Epidermal melanocyte (primary cell): ENCODE measurements around the gene GCDH.
A peak's percentile ranks its signal among the peaks of the same experiment; 100 is the strongest.
"Not testable (repeated sequence)": the region's sequence is repeated elsewhere in the genome, so short reads cannot be mapped to it uniquely, and the experiment has no call there.

ENCODE experiments used
- DNase-seq: peaks from one replicate; pipeline ENCODE4 v3.0.0; 2011; ENCODE audit warnings: low spot score; ENCODE audit not compliant: insufficient read length

The GCDH gene

DNA sequence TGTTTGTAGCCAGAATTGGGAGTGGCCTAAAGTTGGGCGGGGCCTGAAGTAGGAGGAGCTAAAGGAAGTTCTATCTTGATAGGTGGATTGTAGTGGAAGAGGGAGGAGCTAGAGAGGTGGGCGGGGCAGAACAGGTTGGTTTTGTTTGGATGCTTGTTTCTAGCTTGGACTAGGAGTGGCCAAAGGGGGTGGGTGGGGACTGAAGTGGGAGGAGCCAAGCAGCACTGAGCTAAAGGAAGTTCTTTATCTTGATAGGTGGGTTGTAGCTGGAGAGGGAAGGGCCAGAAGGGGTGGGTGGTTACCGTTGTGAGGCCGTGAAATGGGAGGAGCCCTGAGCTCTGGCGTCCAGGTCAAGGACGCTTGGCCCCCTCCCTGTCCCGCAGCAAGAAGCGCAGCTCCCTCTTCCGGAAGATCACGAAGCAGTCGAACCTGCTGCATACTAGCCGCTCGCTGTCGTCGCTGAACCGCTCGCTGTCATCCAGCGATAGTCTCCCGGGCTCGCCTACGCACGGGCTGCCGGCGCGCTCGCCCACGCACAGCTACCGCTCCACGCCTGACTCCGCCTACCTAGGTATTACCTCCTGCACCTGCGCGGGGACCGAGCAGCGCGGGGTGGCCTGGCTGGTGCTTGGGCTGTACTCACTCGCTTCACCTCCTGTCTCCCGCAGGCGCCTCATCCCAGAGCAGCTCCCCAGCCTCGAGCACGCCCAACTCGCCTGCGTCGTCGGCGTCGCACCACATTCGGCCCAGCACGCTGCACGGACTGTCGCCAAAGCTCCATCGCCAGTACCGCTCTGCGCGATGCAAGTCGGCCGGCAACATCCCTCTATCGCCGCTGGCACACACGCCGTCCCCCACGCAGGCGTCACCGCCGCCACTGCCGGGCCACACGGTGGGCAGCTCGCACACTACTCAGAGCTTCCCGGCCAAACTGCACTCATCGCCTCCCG, 17.7 kb upstream of the GCDH start:
- DNase-seq = peak; percentile 43

GRCh38 chr19:12873891-12874745, 16.8 kb upstream of the GCDH start:
- DNase-seq = no peak

GRCh38 chr19:12875086-12875485, 15.9 kb upstream of the GCDH start:
- DNase-seq = no peak

- DNase-seq = peak; percentile 24
These were observed 10.3 kb upstream of the GCDH start for GRCh38 chr19:12880551-12881171.

- DNase-seq = peak; percentile 99
These were observed 9.7 kb upstream of the GCDH start, which contains the start of gene DNASE2 for GRCh38 chr19:12881172-12881808. DNASE2 (minus strand) TSS chr19:12881449; CDS start chr19:12881375, 74 bp downstream.

- no peak for DNase-seq
These were observed 8.4 kb upstream of the GCDH start for GRCh38 chr19:12882589-12882988.

DNA sequence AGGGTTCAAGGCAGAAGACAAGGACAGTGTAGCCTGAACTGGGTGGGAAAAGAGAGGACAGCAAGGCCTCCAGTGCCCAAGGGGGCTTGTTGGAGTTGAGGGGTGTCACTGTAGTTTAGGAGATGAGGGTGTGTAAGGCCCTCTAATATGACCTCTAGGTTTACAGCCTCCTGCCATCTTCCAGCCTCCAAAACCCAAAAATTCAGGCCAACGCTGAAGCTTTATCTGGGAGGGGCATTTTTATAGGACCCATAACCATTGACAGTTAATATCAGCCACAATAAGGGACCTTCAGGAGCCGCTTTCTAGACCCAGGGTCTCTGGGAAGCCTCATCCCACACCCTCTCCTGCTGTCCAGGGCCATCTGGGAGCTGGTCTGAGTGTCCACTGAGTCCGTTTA, 6.8 kb upstream of the GCDH start:
- no peak for DNase-seq

DNA sequence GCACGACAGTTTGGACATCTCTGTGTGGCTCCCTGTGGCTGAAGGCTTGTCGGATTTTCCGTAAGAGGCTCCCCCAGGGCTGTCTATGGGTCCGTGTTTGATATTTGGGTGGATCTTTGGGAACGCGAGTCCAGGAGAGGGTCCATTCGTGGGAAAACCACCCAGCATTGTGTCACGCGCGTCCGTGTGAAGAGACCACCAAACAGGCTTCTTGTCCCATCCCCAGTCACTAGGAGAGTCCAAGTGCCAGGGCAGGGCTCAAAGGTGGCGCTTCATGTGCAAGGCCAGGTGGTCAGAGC, 6.4 kb upstream of the GCDH start:
- no peak for DNase-seq

DNA sequence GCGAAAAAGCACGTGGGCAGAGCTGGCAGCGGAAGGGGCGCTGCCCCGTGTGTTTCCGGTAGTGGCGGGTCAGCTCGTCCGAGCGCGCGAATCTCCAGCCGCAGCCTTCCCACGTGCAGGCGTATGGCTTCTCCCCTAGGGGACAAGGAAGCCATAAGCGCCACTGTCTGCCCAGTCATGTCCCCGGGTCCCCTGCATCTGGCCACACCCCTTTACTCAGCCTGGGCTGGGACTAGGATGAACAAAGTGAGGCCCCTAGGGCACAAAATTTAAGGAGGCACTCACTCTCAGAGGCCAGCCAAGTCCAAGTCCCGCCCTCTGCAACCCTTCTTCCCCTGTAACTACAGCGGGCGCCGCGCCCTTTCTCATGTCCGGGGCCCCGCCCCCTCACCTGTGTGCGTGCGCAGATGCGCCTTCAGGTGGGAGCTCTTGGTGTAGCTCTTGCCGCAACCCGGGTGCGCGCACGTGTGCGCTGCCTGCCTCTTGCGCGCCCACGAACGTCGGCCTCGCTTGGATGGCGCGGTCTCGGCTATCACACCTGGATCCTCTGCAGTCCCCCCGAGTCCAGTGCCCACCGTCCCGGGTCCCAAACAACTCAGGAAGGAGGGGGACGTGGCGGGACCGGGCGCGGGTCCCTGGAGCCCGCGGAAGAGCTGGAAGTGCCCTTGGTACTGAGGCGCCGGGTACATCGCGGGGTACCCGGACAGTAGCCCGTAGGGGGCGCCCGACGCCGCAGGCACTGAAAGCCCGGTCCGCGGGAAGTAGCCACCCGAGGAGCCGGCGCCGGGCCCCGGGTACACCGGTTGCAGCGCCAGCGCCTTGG, 5.8 kb upstream of the GCDH start:
- DNase-seq = no peak

GRCh38 chr19:12885749-12886650, 5.0 kb upstream of the GCDH start:
- DNase-seq = no peak

- no peak for DNase-seq
These were observed 4.3 kb upstream of the GCDH start for GRCh38 chr19:12886651-12886968.

DNA sequence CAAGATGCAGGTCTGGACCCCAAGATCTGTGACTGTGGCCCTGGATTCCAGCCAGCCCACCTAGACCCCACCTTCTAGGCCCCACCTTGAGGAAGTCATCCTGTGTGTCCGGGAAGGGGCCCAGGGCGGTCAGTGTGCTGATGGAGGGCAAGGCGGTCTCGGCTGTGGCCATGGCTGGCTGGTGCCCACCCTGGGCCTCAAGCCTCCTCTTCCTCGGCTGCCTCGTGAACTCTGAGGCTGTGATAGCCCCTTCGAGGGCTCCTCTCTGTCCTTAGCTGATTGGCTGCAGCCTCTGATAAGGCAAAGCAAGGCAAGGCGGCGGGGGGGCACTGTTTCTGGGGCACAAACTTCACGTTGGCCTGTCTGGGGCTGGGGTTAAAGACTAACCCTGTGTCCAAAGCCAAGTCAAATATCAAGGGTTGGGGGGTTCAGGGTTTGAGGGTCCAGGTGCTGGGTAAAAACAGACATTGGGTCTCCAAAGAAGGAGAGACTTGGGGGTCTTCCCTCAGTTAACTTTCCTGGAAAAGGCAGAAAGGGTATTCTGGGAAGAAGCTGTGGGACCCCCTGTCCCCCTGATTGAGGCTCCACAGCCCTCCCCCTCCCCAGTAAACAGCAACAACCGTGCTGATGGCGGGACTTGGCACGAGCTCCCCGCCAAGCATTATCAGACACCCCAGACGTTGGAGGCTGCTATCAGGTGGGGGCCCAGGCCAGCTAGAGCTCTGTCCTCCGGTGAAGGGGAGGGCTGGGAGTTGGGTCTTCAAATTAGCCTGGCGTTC, 3.8 kb upstream of the GCDH start, which contains the start of gene KLF1:
TSS of gene KLF1 (minus strand) at position 233 of the 779 bp plus-strand sequence. CDS start at position 172, 61 bp downstream.
- DNase-seq = no peak

GRCh38 chr19:12888006-12888603, 2.9 kb upstream of the GCDH start:
- no peak for DNase-seq

DNA sequence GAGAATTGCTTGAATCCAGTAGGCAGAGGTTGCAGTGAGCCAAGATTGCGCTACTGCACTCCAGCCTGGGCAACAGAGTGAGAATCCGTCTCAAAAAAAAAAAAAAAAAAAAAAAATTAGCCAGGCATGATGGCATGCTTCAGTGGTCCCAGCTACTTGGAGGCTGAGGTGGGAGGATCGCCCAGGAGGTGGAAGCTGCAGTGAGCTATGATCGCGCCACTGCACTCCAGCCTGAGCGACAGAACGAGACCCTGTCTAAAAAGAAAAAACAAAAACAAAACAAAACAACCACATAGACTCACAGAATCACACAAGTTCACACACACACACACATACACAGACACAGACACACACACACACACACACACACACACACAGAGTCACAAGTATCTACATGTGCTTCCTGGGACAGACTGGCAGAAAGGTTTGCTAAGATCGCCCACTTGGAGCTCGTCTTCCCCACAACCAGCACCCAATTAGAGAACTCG, 617 bp upstream of the GCDH start:
- not testable (repeated sequence) for DNase-seq

DNA sequence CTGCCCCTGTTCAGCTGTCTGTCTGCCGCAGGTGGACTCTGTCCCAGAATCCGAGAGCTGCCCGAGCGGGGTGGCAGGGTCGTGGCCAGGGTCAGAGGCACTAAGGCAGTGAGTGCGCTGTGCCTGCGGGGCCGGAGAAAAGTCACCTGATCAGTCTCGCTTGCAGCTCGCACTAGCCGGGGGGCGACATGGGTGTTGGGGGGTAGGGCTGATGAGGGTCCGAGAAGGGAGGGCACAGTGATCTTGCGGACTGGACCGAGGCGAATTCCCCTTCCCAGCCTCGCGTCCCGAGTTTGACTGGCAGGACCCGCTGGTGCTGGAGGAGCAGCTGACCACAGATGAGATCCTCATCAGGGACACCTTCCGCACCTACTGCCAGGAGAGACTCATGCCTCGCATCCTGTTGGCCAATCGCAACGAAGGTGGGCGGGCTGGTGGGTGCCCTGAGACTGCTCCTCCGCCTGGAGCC, 627 bp downstream of the GCDH start:
- no peak for DNase-seq

GRCh38 chr19:12893582-12893981, 2.6 kb downstream of the GCDH start:
- no peak for DNase-seq

DNA sequence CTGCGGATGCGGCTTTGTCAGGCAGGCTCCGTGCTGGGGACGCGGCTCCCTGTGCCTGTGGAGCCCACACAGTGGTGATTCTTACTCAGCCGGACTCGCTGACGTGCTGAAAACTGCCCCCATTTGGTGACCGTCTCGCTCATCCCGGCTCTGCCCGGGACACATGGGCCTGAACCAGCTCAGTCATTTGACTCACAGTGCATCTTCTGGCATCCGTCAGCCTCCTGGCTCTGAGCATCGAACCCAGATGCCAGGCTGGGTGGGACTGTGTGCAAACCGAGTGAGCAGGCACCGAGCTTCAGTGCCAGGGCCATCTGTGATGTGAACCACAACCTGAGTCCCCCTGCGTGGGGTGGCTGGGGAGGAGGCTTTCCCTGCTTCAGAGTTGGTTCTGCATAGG, 5.5 kb downstream of the GCDH start:
- no peak for DNase-seq

- DNase-seq = no peak
These were observed 9.0 kb downstream of the GCDH start for GRCh38 chr19:12899891-12900518.
